ENCODE data around the gene COL2A1.

The COL2A1 gene

DNA sequence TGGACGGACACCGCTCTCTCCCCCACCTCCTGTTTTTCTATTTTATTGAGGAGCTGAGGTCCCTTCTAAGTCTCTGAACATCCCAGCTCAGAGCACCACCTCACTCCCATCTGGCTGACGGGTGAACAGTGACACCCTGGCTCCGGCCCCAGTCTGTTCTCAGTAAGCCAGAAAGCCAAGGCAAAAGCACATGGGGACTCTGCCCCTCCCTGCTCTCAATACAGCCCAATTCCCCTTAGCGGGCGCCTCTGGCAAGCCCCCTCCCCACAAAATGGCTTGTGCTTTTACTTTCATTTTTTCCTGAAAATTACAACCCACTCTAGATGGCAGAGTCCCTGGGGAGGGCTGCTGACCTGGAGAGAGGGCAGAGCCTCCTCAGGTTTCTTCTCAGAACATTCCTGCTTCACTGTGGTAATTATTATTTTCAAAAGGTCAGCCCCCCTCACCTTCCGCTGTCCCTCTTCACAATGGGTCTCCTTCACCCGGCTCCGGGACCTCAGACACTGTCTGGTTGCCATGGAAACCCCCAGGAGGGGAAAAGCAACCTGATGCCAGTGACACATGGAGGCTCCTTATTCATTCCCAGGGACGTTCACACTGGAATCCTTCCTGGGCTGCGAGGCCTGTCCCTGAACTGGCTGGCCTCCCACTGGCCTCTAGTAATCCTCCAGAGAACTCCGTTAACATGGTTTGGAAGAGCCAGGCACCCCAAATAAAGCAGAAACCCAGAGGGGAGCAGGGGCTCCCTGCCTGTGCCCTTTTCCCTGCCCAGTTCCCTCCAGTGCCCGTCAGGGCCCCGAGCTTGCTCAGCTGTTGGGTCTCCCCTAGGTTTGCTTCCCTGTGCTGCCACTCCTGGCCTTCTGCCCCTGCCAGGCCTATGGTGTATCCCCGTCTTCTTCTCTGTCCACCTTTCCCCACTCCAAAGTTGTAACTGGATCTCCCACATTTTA is 15.9 kb downstream of the COL2A1 start:
- no peak for DNase-seq

DNA sequence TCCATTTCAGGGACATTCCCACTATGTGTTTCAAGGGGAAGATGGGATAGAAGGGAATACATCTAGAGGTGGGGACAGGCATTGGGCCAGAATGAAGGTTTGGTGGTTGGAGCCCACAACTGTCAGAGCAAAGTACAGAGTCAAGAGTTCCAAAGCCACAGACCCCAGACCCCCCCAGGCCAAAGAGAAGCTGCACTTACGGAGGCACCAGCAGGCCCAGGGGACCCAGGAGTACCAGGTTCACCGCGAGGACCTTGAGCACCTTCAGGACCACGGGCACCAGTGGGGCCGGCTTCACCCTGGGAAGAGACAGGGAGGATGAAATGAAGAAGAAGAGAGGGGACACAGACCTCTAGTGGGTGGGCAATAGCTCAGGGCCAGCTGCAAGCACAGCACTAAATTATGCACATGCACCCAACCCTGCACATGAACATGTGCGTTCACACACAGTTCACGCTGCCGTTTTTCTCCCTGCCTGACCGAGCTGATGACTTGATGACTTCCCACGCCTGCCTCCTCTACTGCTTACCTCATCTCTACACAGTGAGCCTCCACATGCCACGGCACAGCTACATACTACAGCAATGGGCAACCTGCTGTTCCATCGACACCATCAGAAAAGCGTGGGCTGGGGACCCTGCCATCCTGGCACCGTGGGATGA is 16.7 kb downstream of the COL2A1 start:
- no peak for DNase-seq

DNA sequence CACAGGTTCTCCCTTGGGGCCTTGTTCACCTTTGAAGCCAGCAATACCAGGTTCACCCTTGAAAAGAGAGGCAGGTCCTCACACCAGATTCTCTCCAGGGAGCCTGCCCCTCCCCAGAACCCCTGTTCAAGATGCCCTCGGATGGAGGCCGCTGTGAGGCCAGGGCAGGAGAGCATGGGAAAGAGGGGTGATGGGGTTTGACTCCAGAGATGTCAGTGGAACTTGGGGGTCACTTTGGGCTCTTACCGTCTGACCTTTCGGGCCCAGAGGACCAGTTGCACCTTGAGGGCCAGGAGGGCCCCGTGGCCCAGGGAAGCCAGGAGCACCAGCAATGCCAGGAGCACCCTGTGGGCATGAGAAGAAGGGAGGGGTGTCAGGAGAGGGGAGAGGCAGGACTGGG is 17.4 kb downstream of the COL2A1 start:
- no peak for DNase-seq

DNA sequence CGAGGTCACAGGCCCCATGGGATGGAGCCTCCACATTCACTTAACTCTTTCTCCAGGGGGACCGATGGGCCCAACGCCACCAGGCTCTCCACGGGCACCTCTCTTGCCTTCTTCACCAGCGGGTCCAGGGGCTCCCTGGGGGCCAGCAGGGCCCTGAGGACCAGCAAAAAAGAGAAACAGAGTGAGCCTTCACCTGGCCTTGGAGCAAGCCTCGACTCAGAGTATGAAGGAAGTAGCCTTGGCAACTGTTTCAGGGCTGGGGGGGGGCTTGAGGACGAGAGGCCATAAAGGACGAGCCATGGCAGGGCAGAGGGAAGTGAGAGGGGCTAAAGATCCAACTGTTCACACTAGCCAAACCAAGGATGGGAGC is 18.0 kb downstream of the COL2A1 start:
- no peak for DNase-seq

DNA sequence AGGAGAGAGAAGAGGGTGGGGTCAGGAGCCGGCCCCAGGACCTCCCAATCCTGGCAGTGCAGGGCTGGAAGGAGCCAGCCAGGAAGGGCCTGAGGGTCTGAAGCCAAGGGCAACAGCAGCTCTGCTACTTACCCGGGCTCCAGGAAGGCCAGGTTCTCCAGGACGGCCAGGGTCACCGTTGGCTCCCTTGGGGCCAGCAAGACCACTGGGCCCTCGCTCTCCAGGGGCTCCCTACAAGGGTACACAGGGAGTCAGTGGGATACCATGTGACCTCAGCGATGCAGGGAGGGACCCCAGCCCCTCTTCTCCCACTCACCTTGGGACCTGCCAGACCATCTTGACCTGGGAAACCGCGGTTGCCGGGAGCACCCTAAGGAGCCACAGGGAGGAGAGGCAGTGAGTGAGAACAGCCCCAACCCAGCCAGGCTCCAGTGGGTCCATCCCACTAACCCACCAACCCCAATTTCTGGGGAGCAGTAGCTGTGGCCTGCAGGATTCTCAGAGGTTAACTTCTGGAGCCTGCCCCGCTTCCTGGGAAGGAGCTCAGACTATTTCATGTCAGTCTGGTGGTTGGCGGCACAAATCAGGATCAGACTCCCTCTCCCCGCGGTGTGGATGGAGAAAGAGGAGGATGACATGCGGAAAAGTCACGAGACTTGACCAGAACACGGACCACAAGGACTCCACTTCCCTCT is 18.5 kb downstream of the COL2A1 start:
- DNase-seq = no peak

DNA sequence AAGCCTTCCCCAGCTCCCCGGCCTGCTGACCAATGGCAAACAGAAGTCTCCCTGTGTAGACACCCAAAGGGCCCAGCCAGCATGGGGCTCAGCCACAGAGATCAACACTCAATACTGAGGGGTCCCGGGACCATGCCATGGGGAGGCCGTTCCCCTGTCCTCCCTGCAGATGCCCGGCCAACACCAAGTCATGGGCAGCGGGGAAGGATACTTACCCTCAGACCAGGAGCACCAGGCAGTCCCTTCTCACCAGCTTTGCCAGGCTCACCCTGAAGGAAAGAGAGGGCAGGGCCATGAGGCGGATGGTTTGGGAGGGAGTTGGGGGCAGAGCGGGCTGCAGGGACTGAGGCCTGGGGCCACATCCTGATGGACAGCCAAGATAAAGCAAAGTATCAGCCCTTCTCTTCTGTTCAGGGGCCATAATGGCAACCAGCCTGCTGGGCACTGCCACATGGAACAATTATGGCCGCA is 19.9 kb downstream of the COL2A1 start:
- no peak for DNase-seq

DNA sequence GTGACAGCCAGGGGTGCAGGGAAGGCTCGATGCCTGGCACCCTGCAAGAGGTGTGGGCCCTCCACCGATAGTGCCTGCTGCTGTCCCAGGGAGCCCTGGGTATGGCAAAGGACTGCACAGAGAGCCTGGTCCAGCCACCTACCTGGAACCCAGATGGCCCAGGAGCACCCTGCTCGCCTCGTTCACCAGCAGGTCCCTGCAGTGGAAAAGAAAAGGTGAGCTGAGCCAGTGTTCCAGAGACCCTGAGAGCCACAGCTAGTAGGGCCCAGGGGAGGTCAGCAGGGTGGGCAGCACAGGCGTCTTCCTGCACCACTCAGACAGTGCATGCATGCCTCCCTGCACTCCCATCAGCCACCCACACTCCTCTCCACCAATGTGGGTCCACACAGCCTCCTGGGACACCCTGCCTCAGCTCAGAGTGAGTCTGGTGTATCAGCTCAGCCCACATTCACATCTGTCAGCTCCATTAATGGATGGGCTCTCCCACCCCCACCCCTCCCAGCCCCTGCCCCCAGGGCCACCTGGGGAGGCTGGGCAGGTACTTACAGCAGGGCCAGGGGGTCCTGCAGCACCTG is 20.6 kb downstream of the COL2A1 start:
- DNase-seq = no peak

DNA sequence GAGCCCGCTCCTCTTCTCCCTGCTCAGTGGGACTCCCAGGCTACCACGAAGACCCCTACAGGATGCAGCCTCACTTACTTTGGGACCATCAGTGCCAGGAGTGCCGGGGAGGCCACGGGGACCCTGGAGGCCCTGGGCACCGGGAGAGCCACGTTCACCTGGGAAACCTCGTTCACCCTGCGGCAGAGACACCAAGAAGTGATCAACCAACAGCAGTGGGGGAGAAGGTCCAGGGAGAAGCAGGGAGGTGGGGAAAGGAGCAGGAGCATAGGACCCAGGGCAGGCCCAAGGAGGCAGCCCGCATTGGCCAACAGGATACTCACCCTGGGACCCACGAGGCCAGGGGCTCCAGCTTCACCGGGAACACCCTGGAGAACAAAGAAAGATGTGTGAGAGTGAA is 21.5 kb downstream of the COL2A1 start:
- DNase-seq = no peak

DNA sequence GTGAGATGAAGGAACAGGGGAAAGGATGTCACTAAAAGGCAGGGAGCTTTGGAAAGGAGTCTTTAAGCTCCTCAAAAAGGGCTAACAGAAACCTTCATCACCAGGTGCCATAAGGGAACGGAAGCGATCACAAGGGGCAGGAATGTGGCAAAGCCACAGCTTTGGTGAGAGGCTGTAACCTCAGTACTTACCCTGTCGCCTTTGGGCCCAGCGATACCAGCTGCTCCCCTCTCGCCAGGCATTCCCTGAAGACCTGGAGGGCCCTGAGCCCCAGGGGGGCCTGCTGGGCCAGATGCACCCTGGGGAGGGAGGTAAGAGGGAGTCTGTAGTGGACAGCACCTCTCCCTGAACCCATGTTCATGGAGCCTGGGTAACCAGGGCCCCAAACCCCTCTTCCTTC is 22.0 kb downstream of the COL2A1 start:
- no peak for DNase-seq

DNA sequence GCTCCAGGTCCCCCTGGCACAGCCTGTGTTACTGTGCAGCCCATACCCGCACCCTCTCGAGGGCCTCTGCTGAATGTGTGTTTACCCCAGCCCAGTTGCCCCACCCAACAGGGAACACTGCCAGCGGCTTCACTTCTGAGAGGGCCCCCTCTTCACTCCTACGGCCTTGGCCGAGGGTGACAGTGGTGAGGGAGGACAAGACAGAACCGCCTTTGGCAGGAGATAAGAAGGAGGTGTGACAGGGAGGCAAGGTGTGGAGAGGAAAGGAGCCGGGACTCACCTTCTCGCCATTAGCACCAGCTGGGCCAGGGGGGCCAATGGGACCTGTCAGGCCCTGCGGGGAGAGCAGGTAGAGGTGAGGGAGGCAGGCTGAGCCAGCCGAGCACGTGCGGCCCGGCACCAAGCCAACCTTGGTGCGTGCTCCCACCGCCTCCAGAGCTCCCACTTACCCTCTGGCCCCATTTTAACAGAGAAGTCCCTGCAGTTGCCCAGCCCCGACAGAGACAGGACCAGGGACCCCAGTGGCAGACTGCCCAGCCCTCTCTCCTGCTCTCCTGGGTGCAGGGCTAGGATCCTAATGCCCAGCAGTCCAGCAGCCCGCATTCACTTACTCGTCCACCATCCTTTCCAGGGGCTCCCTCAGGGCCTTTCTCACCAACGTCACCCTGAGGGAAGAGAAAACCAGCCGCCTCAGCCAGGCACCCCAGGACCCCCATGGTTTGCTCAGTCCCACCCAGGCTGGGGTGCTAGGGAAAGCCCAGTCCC is 22.6 kb downstream of the COL2A1 start:
- DNase-seq = no peak

DNA sequence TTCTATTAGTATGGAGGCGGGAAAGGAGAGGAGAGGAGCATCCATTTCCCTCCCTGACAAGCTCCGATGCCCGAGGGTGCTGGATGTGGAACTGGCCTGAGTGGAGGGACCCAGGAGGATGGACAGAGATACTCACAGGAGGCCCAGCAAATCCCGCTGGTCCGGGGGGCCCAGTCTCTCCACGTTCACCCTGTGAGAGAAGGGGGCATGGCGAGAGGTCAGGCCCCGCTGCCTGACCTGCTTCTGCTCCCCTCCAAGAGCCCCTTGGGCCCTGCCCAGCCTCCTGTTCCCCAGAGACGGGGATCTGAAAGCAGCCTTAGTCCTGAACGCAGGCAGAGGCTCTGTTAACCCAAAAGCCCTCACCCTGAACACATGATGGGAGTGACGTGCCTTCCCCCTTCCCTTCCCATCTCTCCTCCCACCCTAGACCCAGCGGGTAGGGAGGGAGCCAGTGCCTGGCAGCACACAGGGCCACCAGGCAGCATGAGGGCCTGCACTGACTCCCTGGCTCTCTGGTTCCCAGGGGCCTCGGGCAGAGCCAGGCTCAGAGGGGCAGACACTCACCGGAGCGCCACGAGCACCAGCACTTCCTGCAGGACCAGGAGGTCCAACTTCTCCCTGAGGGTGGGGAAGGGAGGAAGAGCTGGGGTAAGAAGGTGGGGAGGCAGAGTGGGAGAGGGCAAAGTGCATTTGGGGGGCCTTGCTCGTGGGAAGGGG is 23.3 kb downstream of the COL2A1 start:
- DNase-seq = no peak

DNA sequence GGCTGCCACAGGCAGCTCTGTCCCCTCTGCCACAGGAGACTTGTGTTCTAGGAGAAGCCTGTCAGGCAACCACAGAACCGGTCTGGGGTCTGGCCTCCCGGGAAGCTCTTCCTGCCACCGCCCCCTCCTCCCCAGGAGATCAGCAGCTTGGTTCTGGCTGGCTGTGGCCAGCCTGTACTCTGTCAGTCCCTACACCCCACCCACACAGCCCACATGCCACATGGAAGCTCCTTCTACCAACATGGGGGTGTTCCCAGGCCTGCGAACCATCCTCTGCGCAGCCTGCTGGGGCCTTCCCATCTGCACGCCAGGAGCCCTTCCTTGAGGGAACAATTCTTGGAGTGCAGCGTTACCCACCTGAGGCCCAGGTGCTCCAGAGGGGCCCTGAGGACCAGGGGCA is 24.1 kb downstream of the COL2A1 start:
- no peak for DNase-seq

DNA sequence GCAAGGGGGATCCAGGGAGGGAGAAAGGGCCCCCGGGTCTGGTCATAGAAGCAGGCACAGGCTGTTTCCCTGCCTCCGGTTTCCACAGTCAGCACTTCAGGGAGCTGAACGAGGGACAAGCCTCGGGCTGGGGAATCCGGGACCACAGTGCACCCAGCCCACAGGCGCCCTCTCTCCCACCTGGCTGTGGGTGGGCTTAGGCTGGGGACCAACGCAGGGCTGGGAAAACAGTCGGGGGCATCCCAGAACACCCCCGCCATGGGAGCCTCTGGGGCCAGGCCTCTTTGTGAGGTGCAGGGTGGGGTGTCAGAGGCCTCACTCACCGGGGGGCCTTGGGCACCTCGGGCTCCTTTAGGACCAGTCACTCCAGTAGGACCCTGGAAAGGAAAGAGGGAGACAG is 24.6 kb downstream of the COL2A1 start:
- DNase-seq = no peak

DNA sequence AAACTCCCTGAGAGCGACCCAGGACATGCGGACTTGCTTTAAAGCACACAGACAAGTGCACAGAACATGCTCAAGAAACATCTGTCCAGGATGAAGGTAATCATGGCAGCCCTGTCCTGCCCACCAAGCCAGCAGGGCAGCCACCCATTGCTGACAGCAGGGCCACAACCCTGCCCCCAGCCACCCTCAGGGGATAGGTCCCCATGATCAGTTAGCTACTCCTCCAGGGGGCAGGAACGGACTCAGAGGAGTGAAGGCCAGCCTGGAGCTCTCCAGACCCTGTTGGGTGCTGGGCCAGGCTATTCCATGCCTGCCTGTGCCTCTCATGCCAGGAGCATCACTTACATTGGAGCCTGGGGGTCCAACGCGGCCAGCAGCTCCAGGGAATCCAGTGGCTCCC is 25.1 kb downstream of the COL2A1 start:
- DNase-seq = no peak

DNA sequence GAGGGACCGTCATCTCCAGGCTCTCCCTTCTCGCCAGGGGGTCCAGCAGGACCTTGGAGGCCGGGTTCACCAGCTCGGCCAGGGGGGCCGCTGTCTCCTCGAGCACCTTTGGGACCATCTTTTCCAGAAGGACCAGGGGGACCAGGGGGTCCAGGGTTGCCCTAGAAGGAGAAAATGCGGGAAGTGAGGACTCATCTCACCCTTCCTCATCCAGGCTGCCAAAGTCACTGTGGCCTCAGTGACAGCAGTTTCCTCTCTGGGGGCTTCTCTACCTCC is 25.7 kb downstream of the COL2A1 start:
- no peak for DNase-seq

DNA sequence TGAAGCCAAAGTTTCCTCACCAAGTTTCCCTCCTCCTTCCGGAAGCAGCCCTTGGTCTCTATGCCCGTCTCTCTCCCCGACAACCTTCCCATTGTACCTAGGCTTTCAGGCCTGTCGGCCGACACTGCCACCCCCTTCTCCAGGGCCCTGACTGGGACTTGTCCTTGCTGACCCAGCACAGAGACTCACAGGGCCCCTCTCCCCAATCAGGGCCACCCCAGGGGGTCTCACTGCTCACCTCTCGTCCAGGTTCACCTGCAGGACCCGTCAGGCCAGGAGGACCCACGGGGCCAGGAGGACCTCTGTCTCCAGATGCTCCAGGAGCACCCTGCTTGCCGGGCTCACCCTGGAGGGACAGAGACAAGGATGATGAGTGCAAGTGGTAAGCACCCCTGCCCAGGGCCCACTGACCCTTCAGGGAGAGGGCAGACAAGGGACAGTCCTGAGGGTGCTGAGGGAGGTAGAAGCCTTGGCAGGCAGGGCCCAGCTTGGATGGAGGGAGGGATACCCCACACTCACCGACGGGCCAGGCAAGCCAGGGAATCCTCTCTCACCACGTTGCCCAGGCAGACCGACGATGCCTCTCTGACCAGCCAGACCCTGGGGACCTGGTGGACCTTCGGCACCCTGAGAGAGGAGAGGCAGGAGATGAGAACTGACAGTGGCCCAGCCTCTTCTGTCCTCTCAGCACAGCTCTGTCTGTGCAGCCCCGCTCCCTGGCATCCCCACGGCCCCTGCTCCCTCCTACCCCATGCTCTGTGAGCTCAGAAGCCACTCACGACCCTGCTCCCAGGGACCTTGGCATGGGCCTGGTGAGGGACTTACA is 26.3 kb downstream of the COL2A1 start:
- no peak for DNase-seq

DNA sequence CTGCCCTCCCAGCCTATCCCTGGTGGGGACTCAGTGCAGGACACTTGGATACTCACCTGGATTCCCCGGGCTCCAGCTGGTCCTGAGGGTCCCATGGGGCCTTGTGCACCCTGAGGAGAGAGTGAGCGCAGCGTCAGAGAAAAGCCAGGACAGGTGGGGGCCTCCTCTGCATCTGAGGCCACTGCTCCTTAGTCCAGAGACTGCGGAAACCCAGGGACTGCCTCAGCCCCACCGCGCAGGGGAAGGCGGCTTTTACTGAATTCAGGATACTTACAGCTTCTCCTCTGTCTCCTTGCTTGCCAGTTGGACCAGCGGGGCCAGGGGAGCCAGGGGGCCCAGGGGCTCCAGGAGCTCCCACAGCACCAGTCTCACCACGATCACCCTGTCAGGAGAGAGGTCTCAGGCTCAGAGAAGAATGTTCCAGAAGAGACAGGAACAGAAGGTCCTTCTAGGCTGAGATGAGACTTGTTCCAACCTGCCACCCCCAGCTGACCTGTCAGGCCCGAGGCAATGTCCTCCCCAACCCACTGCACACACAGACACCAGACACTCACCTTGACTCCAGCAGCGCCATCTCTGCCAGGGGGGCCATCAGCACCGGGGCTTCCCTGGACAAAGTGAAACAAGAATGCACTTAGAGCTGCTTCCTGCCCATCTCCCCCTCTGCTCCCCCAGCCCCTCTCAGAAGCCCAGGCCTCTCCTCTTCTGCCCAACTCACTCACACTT is 27.1 kb downstream of the COL2A1 start:
- no peak for DNase-seq

DNA sequence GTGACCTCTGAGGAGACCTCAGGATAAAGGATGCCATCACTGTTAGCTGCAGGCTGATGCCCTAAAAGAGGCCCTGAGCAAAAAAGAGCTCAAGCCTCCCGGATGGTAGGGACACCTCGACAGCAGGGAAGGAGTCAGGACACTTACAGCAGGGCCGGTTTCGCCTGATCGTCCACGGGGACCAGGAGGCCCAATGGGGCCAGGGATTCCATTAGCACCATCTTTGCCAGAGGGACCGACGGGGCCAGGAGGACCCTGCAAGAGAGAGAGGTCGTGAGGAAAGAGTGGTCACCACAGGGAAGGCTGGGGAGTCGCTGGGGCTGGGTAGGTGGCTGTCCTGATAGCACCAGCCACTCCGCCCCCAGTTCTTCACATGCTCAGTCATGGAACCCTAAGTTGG is 28.5 kb downstream of the COL2A1 start:
- DNase-seq = no peak

DNA sequence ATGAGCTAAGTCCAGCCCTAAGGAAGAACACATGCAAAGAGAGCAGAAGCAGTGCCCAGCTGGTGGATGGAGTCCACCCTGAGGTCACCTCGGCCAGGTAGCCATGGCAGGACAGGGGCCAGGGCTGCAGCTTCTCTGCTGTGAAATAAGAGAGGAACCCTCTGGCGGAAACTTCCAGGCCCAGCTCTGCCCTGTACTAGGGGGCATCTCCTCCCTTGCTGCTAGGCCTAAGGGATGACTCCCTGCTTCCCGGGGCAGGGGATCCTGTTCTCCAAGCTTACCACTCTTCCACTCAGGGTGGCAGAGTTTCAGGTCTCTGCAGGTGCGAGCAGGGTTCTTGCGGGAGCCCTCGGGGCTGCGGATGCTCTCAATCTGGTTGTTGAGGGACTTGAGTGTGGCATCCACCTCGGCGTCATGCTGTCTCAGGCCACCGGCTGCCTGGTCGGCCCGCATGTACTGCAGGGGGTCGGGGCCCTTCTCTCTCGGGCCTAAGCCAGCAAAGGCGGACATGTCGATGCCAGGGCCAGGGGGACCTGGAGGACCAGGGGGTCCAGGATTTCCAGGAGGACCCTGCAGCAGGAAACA is 29.1 kb downstream of the COL2A1 start:
- no peak for DNase-seq

DNA sequence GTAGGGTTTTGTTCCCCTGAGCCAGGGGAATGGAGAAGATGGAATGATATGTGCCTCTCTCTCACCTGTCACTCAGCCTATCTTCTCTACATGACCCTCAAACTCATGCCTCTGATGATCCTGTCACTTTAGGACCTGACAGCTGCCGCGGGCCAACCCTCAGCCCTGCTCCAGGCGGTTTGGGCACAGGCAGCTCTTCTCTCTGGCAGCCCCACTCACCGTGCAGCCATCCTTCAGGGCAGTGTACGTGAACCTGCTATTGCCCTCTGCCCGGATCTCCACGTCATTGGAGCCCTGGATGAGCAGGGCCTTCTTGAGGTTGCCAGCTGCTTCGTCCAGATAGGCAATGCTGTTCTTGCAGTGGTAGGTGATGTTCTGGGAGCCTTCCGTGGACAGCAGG is 30.4 kb downstream of the COL2A1 start:
- no peak for DNase-seq
